ENCODE measurements around the gene CNP.
A peak's percentile ranks its signal among the peaks of the same experiment; 100 is the strongest.

CNP gene

DNA sequence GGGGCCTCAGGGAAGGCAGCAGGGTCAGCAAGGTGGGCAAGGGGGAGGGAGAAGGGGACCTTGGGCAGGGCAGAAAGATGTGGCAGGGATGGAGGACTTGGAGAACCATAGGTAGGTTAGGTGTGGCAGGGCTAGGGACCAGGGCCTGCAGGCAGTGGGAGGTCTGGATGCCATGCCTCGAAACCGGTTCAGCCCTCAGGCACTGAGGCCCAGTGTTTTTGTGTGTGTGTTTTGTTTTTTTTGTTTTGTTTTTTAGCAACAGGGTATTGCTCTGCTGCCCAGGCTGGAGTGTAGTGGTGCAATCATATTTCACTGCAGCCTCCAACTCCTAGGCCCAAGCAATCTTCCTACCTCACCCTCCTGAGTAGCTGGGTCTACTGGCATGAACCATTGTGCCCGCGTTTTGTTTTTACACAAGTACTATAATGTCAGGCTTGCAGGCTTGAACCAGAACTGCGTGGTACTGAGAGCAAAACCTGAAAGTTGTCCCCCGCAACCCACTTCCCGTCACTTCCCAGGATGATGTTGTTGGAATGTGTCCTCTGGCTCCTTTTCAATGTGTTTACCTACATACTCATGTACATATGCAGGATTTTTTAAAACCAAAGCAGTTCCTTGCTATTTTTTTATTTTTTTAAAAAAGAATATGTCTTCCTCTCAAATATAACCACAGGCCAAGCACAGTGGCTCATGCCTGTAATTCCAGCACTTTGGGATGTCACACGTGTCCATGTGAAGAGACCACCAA lies 23.8 kb upstream of the CNP start:
- DNase-seq = no peak

DNA sequence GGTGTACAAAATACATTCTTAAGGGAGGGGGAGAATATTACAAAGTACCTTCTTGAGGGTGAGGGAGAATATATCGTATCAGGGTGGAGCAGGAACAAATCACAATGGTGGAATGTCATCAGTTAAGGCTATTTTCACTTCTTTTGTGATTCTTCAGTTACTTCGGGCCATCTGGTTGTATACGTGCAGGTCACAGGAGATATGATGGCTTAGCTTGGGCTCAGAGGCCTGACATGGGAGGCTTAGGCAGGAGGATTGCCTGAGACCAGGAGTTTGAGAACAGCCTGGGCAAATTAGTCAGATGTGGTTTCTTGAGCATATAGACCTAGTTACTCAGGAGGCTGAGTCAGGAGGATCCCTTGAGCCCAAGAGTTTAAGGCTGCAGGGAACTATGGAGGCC lies 23.1 kb upstream of the CNP start:
- no peak for DNase-seq

- peak in 1 of 2 donors; percentile 18 for DNase-seq
Measured at GRCh38 chr17:41944943-41945342, 21.7 kb upstream of the CNP start.

GRCh38 chr17:41948762-41949460 lies 17.7 kb upstream of the CNP start:
- DNase-seq = no peak

DNA sequence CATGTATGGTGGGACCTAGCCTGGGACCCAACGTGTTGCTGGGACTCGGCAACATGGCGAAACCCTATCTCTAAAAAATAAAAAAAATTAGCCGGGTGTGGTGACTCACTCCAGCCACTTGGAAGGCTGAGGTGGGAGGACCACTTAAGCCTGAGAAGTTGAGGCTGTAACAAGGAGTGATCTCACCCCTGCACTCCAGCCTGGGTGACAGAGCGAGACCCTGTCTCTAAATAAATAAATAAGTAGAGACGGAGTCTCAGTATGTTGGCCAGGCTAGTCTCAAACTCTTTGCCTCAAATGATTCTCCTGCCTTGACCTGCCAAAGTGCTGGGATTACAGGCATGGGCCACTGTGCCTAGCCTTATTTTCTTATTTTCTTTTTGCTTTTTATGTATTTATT lies 10.1 kb upstream of the CNP start:
- DNase-seq = no peak

DNA sequence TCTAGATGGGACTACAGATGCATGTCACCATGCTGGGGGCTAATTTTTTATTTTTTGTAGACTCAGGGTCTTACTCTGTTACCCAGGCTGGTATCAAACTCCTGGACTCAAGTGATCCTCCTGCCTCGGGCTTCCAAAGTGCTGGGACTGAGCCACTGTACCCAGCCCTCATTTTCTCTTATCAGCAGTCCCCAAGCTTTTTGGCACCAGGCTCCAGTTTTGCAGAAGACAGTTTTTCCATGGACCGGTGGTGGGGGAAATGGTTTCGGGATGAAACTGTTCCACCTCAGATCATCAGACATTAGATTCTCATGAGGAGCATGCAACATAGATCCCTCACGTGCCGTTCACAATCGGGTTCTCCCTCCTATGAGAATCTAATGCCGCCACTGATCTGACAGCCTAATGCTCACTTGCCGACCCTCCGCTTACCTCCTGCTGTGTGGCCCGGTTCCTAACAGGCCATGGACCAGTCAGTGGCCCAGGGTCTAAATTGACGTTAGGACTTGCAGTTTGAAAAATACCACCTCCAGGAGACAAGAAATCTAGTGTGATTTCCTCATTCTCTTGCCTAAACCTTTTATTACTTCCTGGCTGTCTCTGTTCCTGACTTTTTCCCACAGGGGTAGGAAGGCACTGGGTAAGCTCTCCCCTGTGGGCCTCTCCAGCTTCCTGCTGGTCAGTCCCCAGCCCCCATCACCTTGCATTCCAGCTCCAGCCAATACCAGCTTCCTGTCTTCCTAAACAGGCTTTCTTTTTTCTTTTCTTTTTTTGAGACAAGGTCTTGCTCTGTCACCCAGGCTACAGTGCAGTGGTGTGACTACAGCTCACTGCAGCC lies 9.3 kb upstream of the CNP start:
- no peak for DNase-seq

DNA sequence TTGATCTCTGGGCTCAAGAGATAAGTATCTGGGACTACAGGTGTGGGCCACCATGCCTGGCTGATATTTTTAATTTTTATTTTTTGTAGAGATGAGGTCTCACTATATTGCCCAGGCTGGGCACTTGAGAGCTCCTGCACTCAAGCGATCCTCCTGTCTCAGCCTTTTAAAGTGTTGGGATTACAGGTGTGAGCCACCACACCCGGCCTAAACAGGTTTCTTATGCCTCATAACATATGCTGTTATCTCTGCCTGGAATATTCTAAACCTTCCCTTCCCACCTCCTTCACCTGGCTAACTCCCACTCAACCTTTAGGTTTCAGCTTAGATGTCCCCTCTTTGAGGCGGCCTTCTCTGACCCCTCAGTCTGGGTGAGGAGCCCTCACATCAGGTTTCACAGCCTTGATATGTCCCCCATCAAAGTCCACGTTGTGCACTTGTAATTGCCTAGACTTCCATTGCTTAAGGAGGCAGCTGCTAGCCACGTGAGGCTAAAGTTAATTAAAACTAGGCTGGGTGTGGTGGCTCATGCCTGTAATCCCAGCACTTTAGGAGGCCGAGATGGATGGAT lies 8.6 kb upstream of the CNP start:
- DNase-seq = no peak

GRCh38 chr17:41959030-41959335 lies 7.6 kb upstream of the CNP start:
- no peak for DNase-seq

- DNase-seq = no peak
Measured at GRCh38 chr17:41959336-41960095, 7.1 kb upstream of the CNP start.

DNA sequence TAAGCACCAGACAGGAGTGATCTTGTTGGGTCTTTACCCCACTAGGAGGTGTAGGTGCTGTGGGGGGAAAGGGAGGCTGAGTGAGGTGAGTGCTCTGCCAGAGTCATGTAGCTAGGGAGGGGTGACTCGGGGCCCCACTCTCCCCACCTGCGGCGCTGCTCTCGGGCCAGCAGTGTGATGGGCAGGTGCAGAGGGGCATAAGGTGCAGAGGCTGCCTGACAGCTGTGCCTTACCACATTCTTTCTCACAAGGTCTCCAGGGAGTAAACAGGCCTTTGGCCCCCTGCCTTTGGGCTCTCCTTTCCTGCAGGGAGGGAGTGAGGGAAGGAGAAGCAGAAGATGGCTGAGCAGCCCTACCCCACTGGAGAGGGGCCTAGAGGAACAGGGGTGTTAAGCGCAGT lies 4.5 kb upstream of the CNP start:
- DNase-seq = no peak

DNA sequence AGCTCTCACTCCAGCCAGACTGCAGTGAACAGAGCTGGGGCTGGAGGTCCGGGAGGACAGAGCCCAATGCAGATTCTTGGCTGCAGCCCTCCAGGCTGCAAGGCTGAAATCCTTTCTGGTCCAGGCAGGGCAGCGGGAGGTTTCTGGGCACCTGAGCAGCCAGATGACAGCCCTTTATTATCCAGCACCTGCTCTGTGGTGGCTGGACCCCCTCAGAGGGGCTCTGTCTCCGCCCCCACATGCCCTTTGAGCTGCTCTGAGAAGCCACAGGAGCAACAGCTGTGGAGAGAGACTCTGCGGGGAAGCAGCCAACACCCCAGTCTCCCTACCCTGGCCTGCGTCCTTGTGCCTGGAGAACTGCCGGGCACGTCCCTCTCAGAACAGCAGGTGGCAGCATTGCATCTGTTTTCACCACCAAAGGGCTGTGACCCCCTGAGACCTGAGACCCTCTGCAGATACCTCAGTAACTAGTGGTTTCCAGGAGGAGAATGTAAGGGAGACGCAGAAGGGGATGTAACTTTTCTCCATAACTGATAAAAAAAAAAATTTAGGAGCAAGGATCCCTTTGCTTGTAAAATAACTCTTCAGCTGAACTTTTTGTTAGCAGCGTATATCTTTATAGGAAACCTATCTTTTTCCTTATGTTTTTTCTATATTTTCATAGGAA lies 3.7 kb upstream of the CNP start:
- DNase-seq = peak; percentile 34 to 82

- DNase-seq = peak; percentile 19 to 22
Measured at GRCh38 chr17:41965694-41966462, 717 bp upstream of the CNP start.

DNA sequence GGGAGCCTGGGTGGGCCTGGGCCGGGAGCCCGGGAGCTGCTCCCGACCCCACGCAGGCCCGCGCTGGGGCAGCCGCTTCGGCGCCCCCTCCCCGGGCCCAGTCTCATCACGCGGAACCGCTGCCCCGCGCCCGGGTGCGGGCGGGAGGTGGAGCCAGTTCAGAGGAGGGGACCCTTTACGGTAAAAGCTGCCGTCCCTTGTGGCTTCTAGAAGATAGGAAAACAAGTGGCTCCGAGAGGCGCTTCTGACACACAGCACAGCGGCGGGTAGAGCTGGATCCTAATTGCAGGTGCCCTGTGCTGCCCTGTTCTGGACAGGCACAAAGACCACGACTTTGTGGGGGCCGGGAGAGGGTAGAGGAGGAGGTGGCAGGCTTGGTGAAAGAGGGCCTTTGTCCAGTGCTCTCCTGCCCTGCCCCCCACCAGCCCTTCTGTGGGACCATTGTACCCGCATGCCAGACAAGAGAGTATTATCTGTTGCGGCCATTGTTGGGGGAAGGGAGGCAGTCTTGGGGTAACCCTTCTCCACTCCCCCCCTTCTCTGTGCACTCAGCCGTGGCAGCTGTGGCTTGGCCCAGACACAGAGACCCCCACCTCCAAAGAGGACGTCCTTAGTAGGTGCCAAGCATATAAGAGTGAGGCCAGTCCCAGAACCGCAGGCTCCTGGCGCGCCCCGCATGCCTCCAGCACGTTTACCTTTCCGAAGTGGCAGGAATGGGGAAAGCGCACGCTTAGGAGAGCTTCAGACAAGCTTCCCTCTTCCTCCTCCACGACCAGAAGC lies 736 bp downstream of the CNP start:
- DNase-seq = no peak

- DNase-seq = no peak
Measured at GRCh38 chr17:41967921-41968578, 1.5 kb downstream of the CNP start.

- no peak for DNase-seq
Measured at GRCh38 chr17:41968676-41969075, 2.1 kb downstream of the CNP start.

- no peak for DNase-seq
Measured at GRCh38 chr17:41970901-41971331, 4.3 kb downstream of the CNP start.

- DNase-seq = no peak
Measured at GRCh38 chr17:41971721-41972523, 5.3 kb downstream of the CNP start.

DNA sequence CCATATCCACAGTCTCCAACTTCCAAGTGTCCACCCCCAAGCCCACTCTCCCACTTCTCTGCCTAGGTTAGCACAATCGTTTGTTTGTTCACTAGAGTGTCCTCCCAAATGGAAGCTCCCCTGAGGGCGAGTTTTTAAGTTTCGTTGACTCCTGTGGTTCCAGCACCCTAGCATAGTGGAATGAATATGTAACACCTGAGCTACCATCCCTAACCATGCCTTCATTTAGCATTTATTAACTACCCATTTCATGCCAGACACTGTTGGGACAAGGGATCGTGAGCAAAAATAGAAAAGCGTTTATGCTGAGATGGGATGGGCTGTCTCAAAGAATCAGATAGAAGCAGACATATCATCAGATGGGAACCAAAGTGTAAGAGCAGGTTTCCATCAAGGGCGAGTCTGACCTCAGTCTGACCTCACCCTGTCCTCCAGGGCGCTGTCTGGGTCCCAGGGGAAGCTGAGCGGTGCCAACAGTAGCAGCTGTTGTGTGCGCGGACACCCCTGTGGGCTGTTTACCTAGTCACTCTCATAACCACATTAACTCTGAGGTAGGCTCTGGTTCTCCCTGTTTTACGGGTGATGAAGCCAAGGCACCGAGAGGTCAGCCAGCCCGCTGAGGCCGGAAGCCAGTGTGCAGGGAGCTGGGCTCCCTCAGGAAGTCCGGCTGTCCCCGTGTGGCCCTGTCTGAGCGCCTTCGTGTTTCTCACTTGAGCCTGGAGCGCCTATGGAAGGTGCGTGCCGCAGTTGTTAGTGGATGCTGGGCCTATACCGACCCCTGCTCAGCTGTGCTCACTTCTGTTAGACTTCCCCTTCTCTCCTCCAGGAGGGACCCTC lies 6.2 kb downstream of the CNP start:
- no peak for DNase-seq

All from inflammatory macrophage treated with lipopolysaccharide for 1 hour (primary cell).